ENCODE results near the gene ATF6. TPM values are rescaled to one million over a fixed set of nuclear protein-coding genes. Genes with fewer than 3 reads are reported as not detected.

Gene ATF6
- total RNA-seq, 1 experiment from 2014 or later, result 20.9 TPM

GRCh38 chr1:161784968-161785367, 18.8 kb downstream of the ATF6 start (continued):
- no peak for TF ChIP-seq YY1 (IDR thresholded peaks at IDR 0.05; ENCODE audit: extremely low read depth, insufficient replicate concordance, low read depth, low read length)
- TF ChIP-seq, protein P1, sequence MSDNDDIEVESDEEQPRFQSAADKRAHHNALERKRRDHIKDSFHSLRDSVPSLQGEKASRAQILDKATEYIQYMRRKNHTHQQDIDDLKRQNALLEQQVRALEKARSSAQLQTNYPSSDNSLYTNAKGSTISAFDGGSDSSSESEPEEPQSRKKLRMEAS (IDR thresholded peaks at IDR 0.05), result no peak
- TF ChIP-seq EGR1 (IDR thresholded peaks at IDR 0.05; ENCODE audit: low read depth), result no peak
- TF ChIP-seq CTCF (IDR thresholded peaks at IDR 0.05 in 2 of 3, conservative IDR thresholded peaks at IDR 0.05 in 1 of 3; ENCODE audit: borderline replicate concordance in 1 of 3, insufficient read depth in 1 of 3, low read depth in 2 of 3, low read length in 2 of 3), result no peak
- TF ChIP-seq RAD21 (IDR thresholded peaks at IDR 0.05; ENCODE audit: low read depth), result no peak
- no peak for TF ChIP-seq ZBTB33 (IDR thresholded peaks at IDR 0.05; ENCODE audit: extremely low read depth, insufficient replicate concordance, low read length)

- CTCF ChIA-PET, result no interaction called here
- H3K36me3 ChIP-seq (ENCODE audit: control insufficient read depth in 1 of 2, insufficient read depth in 2 of 2, low read length in 2 of 2), result peaks cover 0 to 10% of the 10 kb centered on the region in 2 experiments; a peak in 2 of 4 replicates
- no TSS peak for BruUV-seq (replicated peaks)
- H3K4me3 ChIP-seq (replicated peaks in 1 of 2; ENCODE audit: low read depth in 1 of 2, low read length in 2 of 2), result no peak overlapping the region
- no peak for DNase-seq (ENCODE audit: low read depth, low spot score)
- no peaks in the 10 kb centered on the region for H3K9me3 ChIP-seq (ENCODE audit: control insufficient read depth in 1 of 2, insufficient read depth in 1 of 2, low read depth in 1 of 2, low read length in 2 of 2)
- POLR2A ChIA-PET, result no interaction called here
- H3K4me1 ChIP-seq (ENCODE audit: control insufficient read depth in 1 of 2, insufficient read depth in 2 of 2, low read length in 2 of 2), result no peaks in the 10 kb centered on the region
- RAD21 ChIA-PET (ENCODE audit: low non-redundant PET in 1 of 2, low total read pairs in 2 of 2, uncharacterized antibody in 2 of 2, unreplicated experiment in 2 of 2), result no interaction called here
- intact Hi-C loops (cut with micrococcal nuclease), result no loop called here
- no peak overlapping the region for H3K4me2 ChIP-seq (ENCODE audit: low read length)
- H4K20me1 ChIP-seq (ENCODE audit: insufficient read depth), result no peaks in the 10 kb centered on the region
- H3K27me3 ChIP-seq (ENCODE audit: insufficient read depth, low read length), result no peaks in the 10 kb centered on the region
- no peak overlapping the region for H3K9ac ChIP-seq (ENCODE audit: low read length)
- peaks cover 5% of the 10 kb centered on the region; the same call in 1 of the 2 replicates for H3K79me2 ChIP-seq (ENCODE audit: insufficient read depth, low read length)
- H3K9me2 ChIP-seq (ENCODE audit: insufficient read depth), result no peaks in the 10 kb centered on the region
- TF ChIP-seq CTCF (IDR thresholded peaks at IDR 0.05 in 2 of 3, conservative IDR thresholded peaks at IDR 0.05 in 1 of 3; ENCODE audit: borderline replicate concordance in 1 of 3, insufficient read depth in 1 of 3, low read depth in 2 of 3, low read length in 2 of 3) (peak in 2 of 3 experiments; percentile 15 to 34; a peak in 5 of 6 replicates), RAD21 (IDR thresholded peaks at IDR 0.05; ENCODE audit: low read depth) (no peak), TCF7L2 (IDR thresholded peaks at IDR 0.05; ENCODE audit: borderline replicate concordance, extremely low read depth, insufficient read depth, insufficient read length) (no peak)
- no peak overlapping the region for H2AFZ ChIP-seq (ENCODE audit: low read depth, low read length, poor library complexity, severe bottlenecking)
- no peak overlapping the region for H3K27ac ChIP-seq (ENCODE audit: low read depth, low read length)
- ATAC-seq, result no peak
These were observed 21.2 kb downstream of the ATF6 start for GRCh38 chr1:161787355-161787754.

Data from HCT116 (cell line).